Upper lobe of right lung (tissue), 1 donor: ENCODE data around the gene EREG. TPM values are rescaled to one million over a fixed set of nuclear protein-coding genes. Genes with fewer than 3 reads are reported as not detected.

Source experiments
- ATAC-seq: fragments of 200-7000 bp; cut with Tn5 transposase; one replicate; pipeline ENCODE4 v1.9.1; 2020; ENCODE audit warnings: mild to moderate bottlenecking, moderate library complexity
- DNase-seq: peaks from one replicate; pipeline ENCODE4 v3.0.0-alpha.2; 2020
- H3K27ac ChIP-seq: fragments of 200-600 bp; one replicate; pipeline ENCODE4 v1.8.0; 2022
- H3K27me3 ChIP-seq: fragments of 200-600 bp; one replicate; pipeline ENCODE4 v1.8.0; 2022; ENCODE audit warnings: mild to moderate bottlenecking
- H3K36me3 ChIP-seq: fragments of 200-600 bp; one replicate; pipeline ENCODE4 v1.8.0; 2022
- H3K4me1 ChIP-seq: fragments of 200-600 bp; one replicate; pipeline ENCODE4 v1.8.0; 2022
- H3K4me3 ChIP-seq: fragments of 200-600 bp; one replicate; pipeline ENCODE4 v1.8.0; 2022; ENCODE audit warnings: mild to moderate bottlenecking
- H3K9me3 ChIP-seq: fragments of 200-600 bp; one replicate; pipeline ENCODE4 v1.8.0; 2022
- intact Hi-C: fragments of 100-400 bp; cut with DNase I; formaldehyde crosslinking; loops from one replicate; pipeline ENCODE4 v1.11.0; 2022
- long read RNA-seq: library from polyadenylated mRNA; unstranded; transcript quantifications from one replicate; pipeline ENCODE4 v2.0.0, GENCODE V29; 2021
- total RNA-seq: library from RNA; stranded (reverse); fragmentation: NEBNext Ultra II Directional; extraction: Animal tissue kit (Norgen Biotek cat#: 25700); gene quantifications from one replicate; pipeline ENCODE4 v1.2.1, GENCODE V29; 2021
- TF ChIP-seq, protein P1 (sequence below): fragments of 200-600 bp; IDR thresholded peaks from one replicate; pipeline ENCODE4 v1.8.0; 2022; ENCODE audit warnings: antibody characterized with exemption
- donor health status: DM: no; HTN: yes; CAD: no; lungs with severe emphysema.

Gene EREG, protein sequence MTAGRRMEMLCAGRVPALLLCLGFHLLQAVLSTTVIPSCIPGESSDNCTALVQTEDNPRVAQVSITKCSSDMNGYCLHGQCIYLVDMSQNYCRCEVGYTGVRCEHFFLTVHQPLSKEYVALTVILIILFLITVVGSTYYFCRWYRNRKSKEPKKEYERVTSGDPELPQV
- total RNA-seq = 0.69 TPM
- long read RNA-seq, full-length matches to known transcripts = 1 of 1 reads
- long read RNA-seq, partial matches to known transcripts = 0 of 1 reads
- long read RNA-seq, other reads (novel, unspliced or antisense) = 0 of 1 reads

DNA sequence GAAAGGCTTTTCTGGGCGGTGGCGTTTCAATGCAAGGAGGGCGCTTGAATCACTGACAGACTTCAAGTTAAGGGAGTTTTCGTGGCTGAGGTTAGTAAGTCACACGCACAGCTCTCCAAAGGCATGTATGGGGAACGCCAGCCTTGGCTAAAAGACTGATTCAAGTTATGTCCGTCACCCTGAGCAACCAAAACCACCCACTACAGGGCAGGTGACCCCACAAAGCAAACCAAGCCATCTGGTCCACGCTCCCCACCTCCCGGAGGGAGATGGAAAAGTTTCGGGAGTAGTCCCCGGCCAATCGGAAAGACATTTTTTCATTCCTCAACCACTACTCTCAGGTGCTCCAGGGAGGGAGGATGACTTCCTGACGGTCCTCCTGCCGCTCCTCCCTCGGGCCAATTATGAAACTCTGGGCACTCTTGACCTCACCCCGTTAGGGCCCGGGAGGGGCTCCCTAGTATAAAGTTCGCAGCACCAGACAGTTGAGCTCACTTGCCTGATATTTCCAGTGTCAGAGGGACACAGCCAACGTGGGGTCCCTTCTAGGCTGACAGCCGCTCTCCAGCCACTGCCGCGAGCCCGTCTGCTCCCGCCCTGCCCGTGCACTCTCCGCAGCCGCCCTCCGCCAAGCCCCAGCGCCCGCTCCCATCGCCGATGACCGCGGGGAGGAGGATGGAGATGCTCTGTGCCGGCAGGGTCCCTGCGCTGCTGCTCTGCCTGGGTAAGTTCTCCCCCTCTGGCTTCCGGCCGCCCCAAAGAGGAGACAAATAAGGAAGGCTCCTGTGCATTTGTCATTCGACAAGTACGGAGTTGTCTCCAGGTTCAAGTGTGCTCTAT lies at the start of gene EREG:
TSS of gene EREG (plus strand) at position 494 of the 840 bp plus-strand sequence. CDS start at position 658, 164 bp downstream.
- H3K27me3 ChIP-seq = peaks cover 27% of the 10 kb centered on the region
- peak within 1 kb of the TSS; percentile 37 for H3K4me3 ChIP-seq
- intact Hi-C loops = no loop called here
- ATAC-seq (peak; percentile 79), DNase-seq (peak; percentile 67)
- H3K4me1 ChIP-seq = peaks cover 11% of the 10 kb centered on the region
- no peaks in the 10 kb centered on the region for H3K9me3 ChIP-seq
- no peak within 1 kb of the TSS for H3K27ac ChIP-seq
- H3K36me3 ChIP-seq = no peaks in the 10 kb centered on the region
- TF ChIP-seq, protein P1, sequence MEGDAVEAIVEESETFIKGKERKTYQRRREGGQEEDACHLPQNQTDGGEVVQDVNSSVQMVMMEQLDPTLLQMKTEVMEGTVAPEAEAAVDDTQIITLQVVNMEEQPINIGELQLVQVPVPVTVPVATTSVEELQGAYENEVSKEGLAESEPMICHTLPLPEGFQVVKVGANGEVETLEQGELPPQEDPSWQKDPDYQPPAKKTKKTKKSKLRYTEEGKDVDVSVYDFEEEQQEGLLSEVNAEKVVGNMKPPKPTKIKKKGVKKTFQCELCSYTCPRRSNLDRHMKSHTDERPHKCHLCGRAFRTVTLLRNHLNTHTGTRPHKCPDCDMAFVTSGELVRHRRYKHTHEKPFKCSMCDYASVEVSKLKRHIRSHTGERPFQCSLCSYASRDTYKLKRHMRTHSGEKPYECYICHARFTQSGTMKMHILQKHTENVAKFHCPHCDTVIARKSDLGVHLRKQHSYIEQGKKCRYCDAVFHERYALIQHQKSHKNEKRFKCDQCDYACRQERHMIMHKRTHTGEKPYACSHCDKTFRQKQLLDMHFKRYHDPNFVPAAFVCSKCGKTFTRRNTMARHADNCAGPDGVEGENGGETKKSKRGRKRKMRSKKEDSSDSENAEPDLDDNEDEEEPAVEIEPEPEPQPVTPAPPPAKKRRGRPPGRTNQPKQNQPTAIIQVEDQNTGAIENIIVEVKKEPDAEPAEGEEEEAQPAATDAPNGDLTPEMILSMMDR = no peak

DNA sequence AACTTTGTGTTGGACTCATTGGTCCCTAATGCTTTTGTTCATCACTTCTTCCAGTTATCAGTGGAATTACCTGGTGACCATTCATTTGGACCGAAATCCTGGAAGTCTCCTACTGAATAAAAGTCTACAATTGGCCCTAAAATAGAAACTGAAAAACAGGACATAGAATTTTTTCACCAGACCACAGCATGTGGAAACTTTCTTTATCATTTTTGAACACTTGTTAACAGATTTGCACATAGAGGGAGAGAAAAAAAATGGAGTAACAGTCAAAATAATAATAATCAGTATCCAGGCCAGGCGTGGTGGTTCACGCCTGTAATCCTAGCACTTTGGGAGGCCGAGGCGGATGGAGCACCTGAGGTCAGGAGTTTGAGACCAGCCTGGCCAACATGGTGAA lies 49.6 kb upstream of the EREG start:
- DNase-seq (no peak), ATAC-seq (no peak)
- Histone ChIP-seq H3K27me3 (no peaks in the 10 kb centered on the region), H3K27ac (no peak overlapping the region), H3K4me3 (no peak overlapping the region), H3K36me3 (no peaks in the 10 kb centered on the region), H3K4me1 (no peaks in the 10 kb centered on the region), H3K9me3 (no peaks in the 10 kb centered on the region)
- intact Hi-C loops = no loop called here
- TF ChIP-seq, protein P1 = no peak

DNA sequence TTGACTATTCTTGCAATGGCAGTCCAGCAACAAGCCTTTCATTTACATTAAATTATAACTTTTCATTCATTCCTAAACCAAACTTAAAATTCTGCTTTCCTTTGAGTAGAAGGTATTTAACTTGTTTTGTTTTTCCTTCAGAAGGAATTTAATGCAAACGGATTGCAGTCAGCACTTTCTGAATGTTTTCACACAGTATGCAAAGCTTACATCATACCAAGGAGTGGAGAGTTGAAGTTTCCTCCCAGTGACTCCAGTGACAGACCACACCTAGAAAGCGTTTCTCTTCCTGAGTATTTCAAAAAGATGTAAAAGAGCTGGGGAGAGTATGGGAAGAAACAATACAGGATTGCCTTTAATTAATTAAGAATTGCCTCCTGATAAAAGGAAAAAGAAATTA lies 48.5 kb upstream of the EREG start:
- no peak overlapping the region for H3K27ac ChIP-seq
- TF ChIP-seq, protein P1 = no peak
- H3K9me3 ChIP-seq = no peaks in the 10 kb centered on the region
- ATAC-seq (no peak), DNase-seq (no peak)
- H3K27me3 ChIP-seq = no peaks in the 10 kb centered on the region
- H3K4me1 ChIP-seq = no peaks in the 10 kb centered on the region
- intact Hi-C loops = no loop called here
- no peak overlapping the region for H3K4me3 ChIP-seq
- H3K36me3 ChIP-seq = no peaks in the 10 kb centered on the region

DNA sequence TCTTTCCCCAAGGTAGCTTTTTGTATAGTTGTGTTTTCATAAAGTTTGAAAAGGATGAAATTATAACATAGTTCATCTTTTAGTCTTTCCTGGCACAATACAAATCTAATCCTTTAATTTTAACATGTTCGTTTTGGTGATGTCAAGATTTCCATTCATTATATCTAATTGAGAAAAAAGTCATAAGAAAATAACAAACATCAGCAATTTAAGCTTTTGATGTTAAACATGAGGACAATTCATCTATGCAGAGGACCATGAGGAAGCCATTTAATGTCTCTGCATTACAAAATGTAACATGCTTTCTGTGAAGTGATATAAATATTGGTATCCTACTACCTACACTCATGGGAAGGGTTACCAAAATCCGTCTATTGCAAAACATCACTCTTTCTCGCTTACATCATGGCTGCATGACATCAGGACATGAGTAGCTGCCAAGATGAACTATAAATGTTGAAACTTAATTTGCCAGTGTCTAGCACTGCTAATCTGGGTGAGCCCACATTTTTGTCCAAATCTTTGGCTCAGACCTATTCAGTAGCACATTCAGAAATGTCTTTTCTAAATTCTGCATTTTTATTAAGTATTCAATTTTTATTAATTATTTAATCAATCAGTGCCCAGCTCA lies 47.2 kb upstream of the EREG start:
- TF ChIP-seq, protein P1 = no peak
- H3K27ac ChIP-seq = no peak overlapping the region
- no peaks in the 10 kb centered on the region for H3K36me3 ChIP-seq
- intact Hi-C loops = no loop called here
- H3K9me3 ChIP-seq = no peaks in the 10 kb centered on the region
- ATAC-seq (no peak), DNase-seq (no peak)
- H3K27me3 ChIP-seq = no peaks in the 10 kb centered on the region
- H3K4me3 ChIP-seq = no peak overlapping the region
- H3K4me1 ChIP-seq = no peaks in the 10 kb centered on the region

DNA sequence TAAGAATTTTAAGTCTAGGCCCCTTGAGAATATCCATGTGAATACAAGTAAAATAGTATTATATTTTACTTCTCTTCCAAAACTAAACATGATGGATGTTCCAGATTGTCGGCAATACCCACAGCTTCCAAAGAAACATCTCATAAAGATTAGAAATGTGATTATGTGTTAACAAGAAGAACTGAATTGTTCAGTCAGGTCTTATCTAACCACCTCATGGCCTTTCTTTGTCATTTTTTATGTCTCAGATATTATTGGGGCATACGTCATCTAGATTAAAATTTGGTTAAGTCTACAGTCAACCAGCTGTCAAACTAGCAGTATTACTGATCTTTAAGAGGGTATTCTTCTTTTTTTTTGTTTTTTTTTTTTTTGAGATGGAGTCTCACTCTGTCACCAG lies 46.7 kb upstream of the EREG start:
- Histone ChIP-seq H3K27ac (no peak overlapping the region), H3K9me3 (no peaks in the 10 kb centered on the region), H3K36me3 (no peaks in the 10 kb centered on the region), H3K4me1 (no peaks in the 10 kb centered on the region), H3K4me3 (no peak overlapping the region), H3K27me3 (no peaks in the 10 kb centered on the region)
- no peak for ATAC-seq
- TF ChIP-seq, protein P1 = no peak
- intact Hi-C loops = no loop called here
- no peak for DNase-seq
